ENCODE data around the gene CHCHD4.

Gene CHCHD4

DNA sequence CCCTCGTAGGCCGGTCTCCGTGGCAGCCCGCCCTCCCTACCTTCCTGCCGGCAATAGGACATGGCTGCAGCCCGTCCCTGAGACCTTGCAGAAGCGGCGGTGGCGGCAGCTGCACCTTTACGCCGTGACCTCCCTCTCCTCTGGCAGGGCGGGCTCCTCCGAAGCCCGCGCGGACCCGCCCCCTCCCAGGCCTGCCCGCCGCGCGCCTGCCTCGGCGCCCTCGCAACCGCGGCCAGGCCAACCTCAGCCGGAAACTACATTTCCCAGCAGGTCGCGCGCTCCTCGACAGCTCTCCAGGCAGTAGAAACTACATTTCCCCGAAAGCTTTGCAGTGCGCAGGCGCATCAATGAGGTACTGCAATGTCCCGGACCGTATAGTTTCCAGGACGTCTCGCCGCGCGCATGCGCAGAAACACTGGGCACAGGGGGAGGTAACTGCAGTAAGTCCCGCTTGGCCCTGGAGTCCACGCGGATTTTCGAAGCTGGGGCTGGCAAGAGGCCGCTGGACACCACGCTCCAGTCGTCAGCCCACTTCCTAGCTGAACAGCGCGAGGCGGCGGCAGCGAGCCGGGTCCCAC, at the start of gene CHCHD4, which contains the start of gene TMEM43:
CHCHD4 (minus strand) TSS at position 256 of the 578 bp plus-strand sequence; CDS start at position 62, 194 bp downstream.
TMEM43 (plus strand) TSS at position 438 of the 578 bp plus-strand sequence. CDS start 142 bp downstream, outside the sequence.
- DNase-seq (ENCODE audit: low spot score), result peak; percentile 99

DNA sequence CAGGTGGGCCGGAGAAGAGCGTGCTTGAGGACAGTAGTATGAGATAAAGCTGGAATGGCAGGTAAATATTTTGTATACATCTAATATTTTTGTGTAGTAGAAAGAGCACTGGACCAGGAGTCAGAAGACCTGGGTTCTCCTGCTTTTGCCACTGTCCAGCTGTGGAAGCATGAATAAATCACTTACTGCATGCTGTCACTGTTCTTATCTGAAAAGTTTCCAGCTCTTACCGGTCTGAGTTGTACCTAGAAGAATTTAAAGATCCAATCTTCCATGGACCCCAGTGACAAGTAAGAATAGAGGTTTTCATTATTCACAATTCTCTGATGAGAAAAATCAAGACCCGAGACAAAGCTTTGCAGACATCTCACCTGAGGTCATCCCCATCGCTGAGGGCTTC, 47.8 kb upstream of the CHCHD4 start:
- no peak for DNase-seq (ENCODE audit: low spot score)

DNA sequence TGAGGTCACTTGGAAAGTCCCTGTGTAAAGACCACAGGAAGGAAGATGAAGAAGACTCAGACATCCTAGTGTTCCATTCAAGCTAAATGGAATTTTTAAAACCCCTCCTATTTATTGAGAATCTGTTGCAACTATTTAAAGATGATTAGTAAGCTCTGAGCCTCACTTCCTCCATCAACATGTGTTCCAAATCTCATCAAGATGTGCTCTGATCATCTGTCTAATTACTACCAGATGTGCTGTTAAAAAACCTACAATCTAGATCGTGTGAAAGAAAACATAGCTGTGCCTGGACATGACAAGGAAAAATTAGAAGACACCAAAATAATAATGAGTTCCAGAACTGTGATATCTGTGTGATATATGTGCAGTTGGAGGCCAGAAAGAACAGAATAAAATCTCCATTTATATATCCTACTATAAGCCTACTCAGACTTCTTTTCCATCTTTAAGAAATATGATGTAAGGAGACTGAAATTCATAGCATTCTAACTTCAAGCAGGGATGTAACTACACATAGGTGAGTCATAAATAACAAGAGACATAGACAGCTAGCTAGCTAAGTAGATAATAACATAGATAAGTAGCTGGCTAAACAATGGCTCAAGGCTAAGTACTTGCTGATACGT, 46.0 kb upstream of the CHCHD4 start:
- DNase-seq (ENCODE audit: low spot score), result peak; percentile 60

- DNase-seq (ENCODE audit: low spot score), result no peak
These were observed 45.2 kb upstream of the CHCHD4 start for GRCh38 chr3:14169871-14170270.

DNA sequence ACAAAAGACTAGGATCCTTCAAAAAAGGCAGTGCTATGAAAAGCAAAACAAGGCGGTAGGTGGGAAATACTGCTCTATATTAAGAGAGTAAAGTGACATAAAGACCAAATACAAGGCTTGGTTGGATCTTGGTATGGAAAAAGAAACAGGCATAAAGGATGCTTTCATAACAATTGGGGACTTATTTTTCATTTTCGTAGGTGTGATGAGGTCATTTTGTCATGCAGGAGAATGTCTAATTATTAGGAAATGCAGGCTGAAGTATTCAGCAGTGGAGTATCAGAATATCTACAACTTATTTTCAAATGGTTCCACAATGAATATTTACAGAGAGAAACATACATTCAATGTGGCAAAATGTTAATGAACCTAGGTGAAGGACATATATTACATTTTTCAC, 44.8 kb upstream of the CHCHD4 start:
- no peak for DNase-seq (ENCODE audit: low spot score)

DNA sequence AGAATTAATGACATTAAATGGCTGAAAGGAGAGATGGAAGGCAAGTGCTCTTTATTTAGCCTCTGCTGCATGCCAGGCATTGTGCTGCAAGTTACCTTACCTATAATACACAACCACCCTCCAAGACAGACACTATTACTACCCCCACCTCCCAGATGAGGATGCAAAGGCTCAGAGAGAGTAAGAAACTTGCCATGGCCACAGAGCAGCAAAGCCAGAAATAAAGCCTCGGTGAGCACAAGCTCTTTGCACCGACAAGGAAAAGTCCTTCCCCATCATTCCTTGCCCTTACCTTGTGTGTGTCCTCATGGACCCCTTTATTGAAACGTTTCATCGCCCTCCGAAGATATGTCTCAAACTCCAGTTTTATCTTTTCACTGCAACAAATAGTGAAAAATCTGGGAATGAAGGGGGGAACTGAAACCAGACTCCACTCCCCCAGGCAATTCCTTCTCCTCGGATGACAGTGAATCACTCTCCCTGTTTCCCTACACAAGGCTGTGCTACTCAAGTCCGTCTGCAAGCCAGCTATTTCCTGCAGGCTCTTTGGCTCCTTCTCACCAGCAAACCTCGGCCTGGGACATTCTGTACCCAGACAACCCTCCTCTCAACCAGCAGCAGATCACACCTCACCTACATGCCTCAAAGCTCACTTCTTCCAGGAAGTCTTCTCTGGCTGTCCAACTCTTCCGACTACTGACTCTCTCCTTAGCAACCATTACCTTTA, 42.4 kb upstream of the CHCHD4 start:
- no peak for DNase-seq (ENCODE audit: low spot score)

GRCh38 chr3:14162178-14162577, 37.5 kb upstream of the CHCHD4 start:
- no peak for DNase-seq (ENCODE audit: low spot score)

GRCh38 chr3:14161282-14161681, 36.6 kb upstream of the CHCHD4 start:
- no peak for DNase-seq (ENCODE audit: low spot score)

- DNase-seq (ENCODE audit: low spot score), result no peak
These were observed 34.8 kb upstream of the CHCHD4 start for GRCh38 chr3:14159426-14159825.

DNA sequence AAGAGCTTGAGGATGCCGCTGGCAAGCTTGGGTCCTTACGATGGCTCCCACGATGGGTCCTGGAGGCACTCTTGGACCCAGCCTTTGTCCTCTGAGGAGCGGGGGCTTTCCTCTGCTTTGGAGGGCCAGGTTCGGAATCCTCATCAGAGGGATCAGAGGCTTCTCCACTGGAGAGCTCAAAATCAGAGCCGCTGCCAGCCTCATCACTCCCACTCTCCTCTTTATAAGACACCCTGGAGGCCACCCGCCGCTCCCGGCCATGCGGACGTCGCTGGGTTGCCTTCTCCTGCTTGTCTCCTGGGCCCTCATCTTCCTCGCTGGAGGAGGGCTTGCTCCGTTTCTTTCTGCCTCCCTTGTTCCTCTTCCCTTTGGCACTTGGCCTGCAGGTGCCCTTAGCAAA, 33.7 kb upstream of the CHCHD4 start:
- no peak for DNase-seq (ENCODE audit: low spot score)

DNA sequence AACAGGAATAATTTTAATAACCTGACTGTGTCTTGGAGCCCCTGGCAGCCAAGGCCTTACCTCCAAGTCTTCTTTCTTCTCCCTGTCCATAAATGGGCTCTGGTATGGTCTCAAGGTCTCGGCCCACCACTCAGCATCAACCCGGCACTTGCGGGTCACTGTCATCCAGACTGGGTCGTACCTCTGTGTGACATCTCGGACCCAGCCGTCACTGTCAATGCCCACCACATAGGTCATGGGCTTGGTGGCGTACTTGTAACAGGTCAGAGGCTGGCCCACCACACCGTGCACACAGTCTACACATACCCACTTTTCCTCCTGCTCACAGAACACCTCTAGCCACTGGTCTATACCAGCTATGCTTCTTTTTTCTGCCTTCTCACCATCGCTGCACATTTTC, 33.3 kb upstream of the CHCHD4 start:
- DNase-seq (ENCODE audit: low spot score), result no peak

DNA sequence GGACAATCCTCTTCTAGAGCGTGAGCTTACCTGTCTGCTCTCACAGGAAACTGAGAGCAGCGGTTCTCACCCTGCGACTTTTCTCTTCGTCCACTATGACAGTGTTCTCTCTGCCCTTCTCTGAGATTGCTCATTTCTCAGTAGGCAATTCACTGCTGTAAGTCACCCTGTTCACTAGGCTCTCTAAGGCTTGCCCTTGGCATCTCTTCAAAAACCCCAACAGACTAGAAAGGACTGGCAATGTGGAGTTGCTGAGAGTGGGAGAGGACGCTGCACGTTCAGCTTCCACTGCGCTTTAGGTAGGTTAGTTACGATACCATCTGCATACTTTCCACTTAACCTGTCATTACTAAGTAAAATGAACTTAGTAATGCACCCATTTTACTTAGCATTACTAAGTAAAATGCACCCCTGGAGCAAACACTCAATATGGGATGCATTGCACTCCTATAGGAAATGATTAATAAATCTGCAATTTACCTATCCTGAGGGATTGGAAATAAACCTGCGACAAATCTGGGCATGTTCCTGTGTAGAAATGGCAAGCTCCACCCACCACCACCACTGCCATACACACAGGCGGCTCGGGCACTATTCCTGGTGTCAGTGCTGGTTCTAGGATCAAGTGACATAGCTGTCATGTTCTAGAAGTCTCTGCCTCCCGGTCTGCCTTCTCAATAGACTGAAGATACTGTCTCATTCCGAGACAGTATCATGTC, 32.3 kb upstream of the CHCHD4 start:
- DNase-seq (ENCODE audit: low spot score), result no peak

- no peak for DNase-seq (ENCODE audit: low spot score)
These were observed 31.5 kb upstream of the CHCHD4 start for GRCh38 chr3:14156201-14156600.

- DNase-seq (ENCODE audit: low spot score), result no peak
These were observed 30.3 kb upstream of the CHCHD4 start for GRCh38 chr3:14154895-14155440.

- DNase-seq (ENCODE audit: low spot score), result no peak
These were observed 29.6 kb upstream of the CHCHD4 start for GRCh38 chr3:14154276-14154675.

DNA sequence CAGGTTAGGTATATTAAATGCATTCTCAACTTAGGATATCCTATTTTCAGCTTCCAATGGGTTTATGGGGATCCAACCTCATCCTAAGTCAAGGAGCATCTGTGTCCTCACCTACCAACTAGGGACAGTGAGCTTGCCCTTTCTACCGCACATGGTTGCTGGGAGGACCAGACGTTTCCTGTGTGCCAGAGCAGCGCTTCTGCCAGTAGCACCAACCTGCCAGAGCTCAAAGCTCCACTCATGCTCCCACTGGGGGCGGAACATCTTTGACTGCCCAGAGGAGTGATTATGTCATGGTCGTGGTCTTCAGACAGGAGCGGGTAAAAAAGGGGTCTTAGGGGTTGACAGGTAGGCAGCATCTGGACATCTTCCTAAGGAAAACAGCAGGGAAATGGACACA, 29.0 kb upstream of the CHCHD4 start:
- no peak for DNase-seq (ENCODE audit: low spot score)

DNA sequence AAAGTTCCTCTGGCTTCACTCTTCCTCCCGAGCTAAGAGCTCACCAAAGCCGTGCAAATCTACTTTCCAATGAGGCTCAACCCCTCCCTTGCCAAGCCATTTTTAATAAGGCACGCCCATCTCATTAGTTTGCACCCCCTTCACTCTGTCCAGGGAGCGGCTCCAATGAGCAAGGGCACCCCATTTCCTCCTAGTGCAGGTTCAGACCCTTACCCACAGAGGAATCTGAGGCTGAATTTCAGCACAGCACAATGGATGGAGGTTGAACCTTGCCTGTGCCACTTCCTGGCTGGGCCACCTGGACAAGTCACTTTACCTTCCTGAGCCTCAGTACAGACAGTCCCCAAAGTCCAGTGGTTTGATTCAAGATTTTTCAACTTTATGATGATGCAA, 28.3 kb upstream of the CHCHD4 start:
- DNase-seq (ENCODE audit: low spot score), result no peak

GRCh38 chr3:14152233-14152962, 27.7 kb upstream of the CHCHD4 start:
- no peak for DNase-seq (ENCODE audit: low spot score)

DNA sequence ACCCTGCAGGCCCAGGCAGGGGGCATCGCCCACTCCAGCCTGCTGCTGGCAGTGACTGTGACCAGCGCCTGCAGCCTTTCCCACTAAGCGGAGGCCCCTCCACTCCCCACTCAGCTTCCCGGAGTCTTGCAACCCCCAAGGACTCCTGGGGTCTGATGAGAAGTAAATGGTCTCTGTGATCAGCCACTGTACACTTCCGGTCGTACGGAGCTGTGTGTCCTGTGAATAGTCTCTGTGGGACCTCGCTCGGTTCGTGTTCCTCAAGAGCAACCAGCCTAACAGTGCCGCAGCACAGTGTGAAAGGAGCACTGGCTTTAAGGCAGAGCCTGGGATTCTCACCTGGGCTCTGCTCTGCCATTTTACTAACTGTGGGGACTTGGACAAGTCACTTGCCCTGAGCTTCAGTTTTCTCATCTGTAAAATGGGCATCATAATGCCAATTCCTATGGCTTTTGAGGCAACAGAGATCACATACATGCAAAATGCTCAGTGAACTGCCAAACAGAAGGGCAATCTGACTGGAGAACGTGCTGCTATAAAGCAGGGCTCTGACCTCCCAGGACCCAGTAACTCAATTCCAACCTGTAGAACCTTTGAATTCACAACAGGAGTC, 26.9 kb upstream of the CHCHD4 start:
- DNase-seq (ENCODE audit: low spot score), result no peak

DNA sequence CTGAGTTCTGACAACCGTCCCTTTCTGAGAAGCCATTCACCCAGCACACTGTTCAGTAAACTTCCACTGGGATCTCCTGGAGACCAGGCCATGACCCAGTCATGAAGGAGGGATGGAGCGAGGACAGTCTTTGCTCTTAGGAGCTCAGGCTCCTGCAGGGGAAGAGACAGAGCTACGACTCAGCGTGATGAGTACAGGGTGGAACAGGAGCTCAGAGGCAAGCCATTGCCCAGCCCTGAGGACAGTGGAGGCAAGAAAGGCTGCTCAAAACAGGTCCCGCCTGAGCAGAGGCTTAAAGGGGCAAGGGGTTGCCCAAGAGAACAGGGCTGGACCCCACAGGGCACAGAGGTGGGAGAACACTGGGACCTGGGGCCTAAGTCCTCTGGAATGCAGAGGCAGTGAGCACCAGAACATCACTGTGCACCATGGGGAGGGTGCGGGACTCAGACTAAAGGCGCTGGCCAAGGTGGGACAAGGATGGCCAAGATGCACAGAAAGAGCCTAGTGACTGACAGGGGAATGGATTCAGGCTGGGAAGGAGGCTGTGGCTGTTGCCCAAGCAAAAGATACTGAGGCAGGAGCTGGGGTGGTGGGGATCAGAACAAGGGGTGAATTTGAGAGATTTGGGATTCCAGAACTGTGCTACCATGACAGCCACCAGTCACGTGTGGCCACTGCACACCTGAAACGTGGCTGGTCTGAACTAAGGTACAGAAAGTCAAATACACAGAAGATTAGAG, 26.0 kb upstream of the CHCHD4 start:
- DNase-seq (ENCODE audit: low spot score), result no peak

DNA sequence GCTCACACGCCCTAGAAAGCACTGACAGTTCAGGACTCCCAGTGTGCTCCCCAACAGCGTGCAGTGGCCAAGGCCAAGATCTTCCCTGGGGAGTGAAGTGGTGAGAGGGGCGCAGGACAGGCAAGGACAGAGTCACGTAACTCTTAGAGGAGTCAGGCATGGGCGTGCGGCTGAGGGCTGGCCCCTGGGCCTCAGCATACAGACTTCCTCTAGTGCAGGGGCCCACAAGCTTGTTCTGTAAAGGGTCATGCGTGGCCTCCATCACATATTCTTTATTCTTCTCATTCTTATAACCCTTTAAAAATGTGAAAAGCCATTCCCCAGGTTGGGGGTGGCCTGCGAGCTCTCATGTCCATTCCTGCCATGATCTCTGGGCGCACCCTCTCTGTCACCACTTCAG, 25.4 kb upstream of the CHCHD4 start:
- DNase-seq (ENCODE audit: low spot score), result no peak

Data from GM03348 (cell line).